Vagina (tissue), 2 donors: ENCODE measurements around the gene EFCAB6.

Source experiments
- CTCF ChIP-seq, 3 experiments: fragments of 450-650 bp in 2 of 3; fragments of 200-600 bp in 1 of 3; sonication (generic) in 1 of 3; IDR thresholded peaks; one replicate each; pipeline ENCODE4 v1.5.1; 2017 to 2019; ENCODE audit warnings: antibody characterized with exemption in 3 of 3, mild to moderate bottlenecking in 2 of 3, moderate library complexity in 2 of 3
- POLR2A ChIP-seq, 2 donors: fragments of 450-650 bp; IDR thresholded peaks; one replicate each; pipeline ENCODE4 v1.6.1; 2017; ENCODE audit warnings: antibody characterized with exemption in 2 of 2, mild to moderate bottlenecking in 2 of 2, moderate library complexity in 2 of 2
- POLR2AphosphoS5 ChIP-seq, 2 donors: sonication (generic); formaldehyde crosslinking; IDR thresholded peaks; one replicate each; pipeline ENCODE4 v1.9.0; 2017; ENCODE audit warnings: antibody characterized with exemption in 2 of 2, mild to moderate bottlenecking in 2 of 2, low read depth in 1 of 2; ENCODE audit not compliant: insufficient read depth in 1 of 2

GRCh38 chr22:43851979-43852307 lies 39.8 kb upstream of the EFCAB6 start:
- TF ChIP-seq CTCF (IDR thresholded peaks at IDR 0.05): no peak
- TF ChIP-seq POLR2A (IDR thresholded peaks at IDR 0.05): no peak
- TF ChIP-seq POLR2AphosphoS5 (IDR thresholded peaks at IDR 0.05; ENCODE audit: insufficient read depth in 1 of 2, low read depth in 1 of 2): no peak
